T-helper 1 cell treated with Interleukin-12 subunit alpha and Interleukin-12 subunit beta and Interleukin-4 antibody, amounts not matched to agents 30 ng/mL and 1 ng/mL, for 36 hours (primary cell): ENCODE data around the gene ZNF142. TPM values are rescaled to one million over a fixed set of nuclear protein-coding genes. Genes with fewer than 3 reads are reported as not detected.

Experiments used
- intact Hi-C: fragments of 100-400 bp; cut with micrococcal nuclease; formaldehyde crosslinking; loops from one replicate; pipeline ENCODE4 v1.15.1; 2024
- total RNA-seq: library from RNA; stranded (reverse); gene quantifications from 2 replicates; pipeline ENCODE4 v1.2.3, GENCODE V29; 2022

ZNF142 gene
- total RNA-seq, 1 donor from 2014 or later, result 57.0 TPM

- intact Hi-C loops, result no loop called here
Measured at GRCh38 chr2:218605432-218605831, 54.0 kb downstream of the ZNF142 start.

Other genes with a start within 250 kb of the ZNF142 start
- gene VIL1, start 240.5 kb downstream of the ZNF142 start, total RNA-seq, result 0.27 TPM in 1 of 2 replicates, not detected in the other
- gene USP37, start 91.3 kb downstream of the ZNF142 start, total RNA-seq, result 30.3 and 32.8 TPM in 2 replicates
- 105 and 109 TPM in 2 replicates for gene CNOT9, start 90.8 kb downstream of the ZNF142 start, total RNA-seq
- 0.49 and 0.64 TPM in 2 replicates for gene PLCD4, start 51.7 kb downstream of the ZNF142 start, total RNA-seq
- 51.6 and 52.2 TPM in 2 replicates for gene BCS1L, start 60 bp upstream of the ZNF142 start, total RNA-seq
- 23.8 and 26.9 TPM in 2 replicates for gene RNF25, start 12.4 kb upstream of the ZNF142 start, total RNA-seq
- gene STK36, start 12.5 kb upstream of the ZNF142 start, total RNA-seq, result 16.6 and 17.6 TPM in 2 replicates
- 38.5 and 47.3 TPM in 2 replicates for gene TTLL4, start 51.2 kb upstream of the ZNF142 start, total RNA-seq
- 0.12 and 0.17 TPM in 2 replicates for gene CYP27A1, start 122.5 kb upstream of the ZNF142 start, total RNA-seq
- not detected in 2 replicates for gene PRKAG3, start 172.2 kb upstream of the ZNF142 start, total RNA-seq
- not detected in 2 replicates for gene WNT6, start 200.2 kb upstream of the ZNF142 start, total RNA-seq
- 0.07 and 0.29 TPM in 2 replicates for gene WNT10A, start 221.2 kb upstream of the ZNF142 start, total RNA-seq